HG02943 (cell line): Measurements from ENCODE around the gene ABHD6.
"Not testable (repeated sequence)": the region's sequence is repeated elsewhere in the genome, so short reads cannot be mapped to it uniquely, and the experiment has no call there.

Source experiments
- ATAC-seq: cut with Tn5 transposase; IDR thresholded peaks from one replicate; pipeline ENCODE4 v1.9.1; 2021; ENCODE audit warnings: mild to moderate bottlenecking, low read depth, moderate library complexity; ENCODE audit not compliant: unreplicated experiment

ABHD6 gene

GRCh38 chr3:58336135-58336882, 98.7 kb downstream of the ABHD6 start:
- ATAC-seq: no peak

DNA sequence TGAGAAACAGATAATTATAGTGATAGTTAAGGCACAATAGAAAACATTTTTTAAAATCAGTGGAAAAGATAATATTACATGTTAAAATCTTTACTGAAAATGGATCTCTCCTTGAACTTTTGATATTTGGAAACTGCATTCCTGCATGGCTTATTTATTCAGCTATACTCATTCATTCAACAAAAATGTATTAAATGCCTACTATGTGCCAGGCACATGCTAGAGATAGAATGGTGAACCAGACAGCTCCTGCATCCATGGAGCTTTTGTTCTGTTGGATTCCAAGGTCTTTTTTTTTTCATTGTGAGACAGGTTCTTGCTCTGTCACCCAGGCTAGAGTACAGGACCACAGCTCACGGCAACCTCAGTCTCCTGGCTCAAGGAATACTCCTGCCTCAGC, 99.6 kb downstream of the ABHD6 start:
- ATAC-seq: no peak

DNA sequence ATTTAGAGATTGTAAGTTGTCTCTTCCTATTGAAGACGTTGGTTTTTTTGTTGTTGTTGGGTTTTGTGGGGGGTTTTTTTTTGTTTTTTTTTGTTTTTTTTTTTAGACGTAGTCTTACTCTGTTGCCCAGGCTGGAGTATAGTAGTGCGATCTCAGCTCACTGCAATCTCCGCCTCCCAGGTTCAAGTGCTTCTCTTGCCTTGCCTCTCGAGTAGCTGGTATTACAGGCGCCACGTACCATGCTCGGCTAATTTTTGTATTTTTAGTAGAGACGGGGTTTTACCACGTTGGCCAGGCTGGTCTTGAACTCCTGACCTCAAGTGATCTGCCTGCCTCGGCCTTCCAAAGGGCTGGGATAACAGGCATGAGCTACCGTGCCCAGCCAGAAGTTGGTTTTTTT, 101.6 kb downstream of the ABHD6 start:
- ATAC-seq: not testable (repeated sequence)

DNA sequence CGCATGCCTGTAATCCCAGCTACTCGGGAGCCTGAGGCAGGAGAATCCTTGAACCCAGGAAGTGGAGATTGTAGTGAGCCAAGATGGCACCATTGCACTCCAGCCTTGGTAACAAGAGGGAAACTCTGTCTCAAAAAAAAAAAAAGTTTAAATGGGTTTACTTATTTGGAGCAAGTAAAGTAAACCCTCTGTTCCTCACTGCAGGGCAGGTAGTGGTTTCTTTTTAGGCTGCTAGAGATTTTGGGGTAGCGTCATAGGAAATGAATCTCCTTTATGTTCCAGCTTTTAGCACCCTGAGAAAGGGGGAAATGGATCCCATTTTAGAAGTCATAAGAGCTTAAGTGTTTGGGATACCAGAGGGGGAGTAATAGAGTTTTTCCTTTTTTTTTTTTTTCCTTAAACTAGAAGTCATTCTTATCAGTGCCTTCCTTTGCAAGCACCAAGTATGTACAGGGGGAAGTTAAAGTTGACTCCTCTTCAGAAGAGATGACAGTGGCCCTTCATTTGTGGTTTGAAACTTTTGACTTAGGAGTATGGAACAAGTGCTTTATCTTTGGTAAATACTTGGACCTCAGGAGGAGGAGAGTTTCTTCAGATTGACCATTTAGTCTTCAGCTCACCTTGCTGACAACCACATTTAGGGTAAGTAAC, 103.1 kb downstream of the ABHD6 start:
- ATAC-seq: no peak

DNA sequence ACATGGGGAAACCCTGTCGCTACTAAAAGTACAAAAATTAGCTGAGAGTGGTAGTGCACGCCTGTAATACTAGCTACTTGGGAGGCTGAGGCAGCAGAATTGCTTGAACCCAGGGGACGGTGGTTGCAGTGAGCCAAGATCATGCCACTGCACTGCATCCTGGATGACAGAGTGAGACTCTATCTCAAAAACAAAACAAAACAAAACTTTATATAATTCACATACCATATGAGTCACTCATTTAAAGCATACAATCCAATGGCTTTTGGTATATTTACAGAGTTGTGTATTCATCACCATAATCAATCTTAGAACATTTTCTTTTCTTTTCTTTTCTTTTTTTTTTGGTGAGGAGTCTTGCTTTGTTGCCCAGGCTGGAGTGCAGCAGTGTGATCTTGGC, 103.8 kb downstream of the ABHD6 start:
- ATAC-seq: no peak

- ATAC-seq: no peak
Observed at GRCh38 chr3:58342676-58343075, 105.1 kb downstream of the ABHD6 start.
